ENCODE measurements around the gene LRRC4C. TPM values are rescaled to one million over a fixed set of nuclear protein-coding genes. Genes with fewer than 3 reads are reported as not detected.

The LRRC4C gene
- total and polyA plus RNA-seq, 2 experiments from 2014 or later: 0.35 to 1.1 TPM

DNA sequence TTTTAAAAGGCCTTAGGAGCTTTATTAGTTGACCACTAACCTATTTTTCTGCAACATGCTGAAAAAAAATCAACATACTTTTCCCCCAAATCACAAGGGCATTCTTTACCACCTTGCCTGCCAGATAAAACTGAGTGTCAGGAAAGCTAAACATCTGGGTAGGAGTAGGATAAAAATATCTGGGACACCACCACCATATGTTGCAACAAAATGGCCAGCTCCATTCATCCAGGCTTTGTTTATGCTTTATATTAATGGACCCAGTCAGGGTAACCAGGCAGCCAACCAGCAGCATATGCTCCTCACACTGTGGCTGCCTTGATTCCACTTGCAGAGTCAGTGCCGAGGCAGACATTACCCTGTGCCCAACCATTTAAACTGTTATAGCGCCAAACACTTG lies 1024.5 kb downstream of the LRRC4C start (continued):
- TF ChIP-seq, protein P1, sequence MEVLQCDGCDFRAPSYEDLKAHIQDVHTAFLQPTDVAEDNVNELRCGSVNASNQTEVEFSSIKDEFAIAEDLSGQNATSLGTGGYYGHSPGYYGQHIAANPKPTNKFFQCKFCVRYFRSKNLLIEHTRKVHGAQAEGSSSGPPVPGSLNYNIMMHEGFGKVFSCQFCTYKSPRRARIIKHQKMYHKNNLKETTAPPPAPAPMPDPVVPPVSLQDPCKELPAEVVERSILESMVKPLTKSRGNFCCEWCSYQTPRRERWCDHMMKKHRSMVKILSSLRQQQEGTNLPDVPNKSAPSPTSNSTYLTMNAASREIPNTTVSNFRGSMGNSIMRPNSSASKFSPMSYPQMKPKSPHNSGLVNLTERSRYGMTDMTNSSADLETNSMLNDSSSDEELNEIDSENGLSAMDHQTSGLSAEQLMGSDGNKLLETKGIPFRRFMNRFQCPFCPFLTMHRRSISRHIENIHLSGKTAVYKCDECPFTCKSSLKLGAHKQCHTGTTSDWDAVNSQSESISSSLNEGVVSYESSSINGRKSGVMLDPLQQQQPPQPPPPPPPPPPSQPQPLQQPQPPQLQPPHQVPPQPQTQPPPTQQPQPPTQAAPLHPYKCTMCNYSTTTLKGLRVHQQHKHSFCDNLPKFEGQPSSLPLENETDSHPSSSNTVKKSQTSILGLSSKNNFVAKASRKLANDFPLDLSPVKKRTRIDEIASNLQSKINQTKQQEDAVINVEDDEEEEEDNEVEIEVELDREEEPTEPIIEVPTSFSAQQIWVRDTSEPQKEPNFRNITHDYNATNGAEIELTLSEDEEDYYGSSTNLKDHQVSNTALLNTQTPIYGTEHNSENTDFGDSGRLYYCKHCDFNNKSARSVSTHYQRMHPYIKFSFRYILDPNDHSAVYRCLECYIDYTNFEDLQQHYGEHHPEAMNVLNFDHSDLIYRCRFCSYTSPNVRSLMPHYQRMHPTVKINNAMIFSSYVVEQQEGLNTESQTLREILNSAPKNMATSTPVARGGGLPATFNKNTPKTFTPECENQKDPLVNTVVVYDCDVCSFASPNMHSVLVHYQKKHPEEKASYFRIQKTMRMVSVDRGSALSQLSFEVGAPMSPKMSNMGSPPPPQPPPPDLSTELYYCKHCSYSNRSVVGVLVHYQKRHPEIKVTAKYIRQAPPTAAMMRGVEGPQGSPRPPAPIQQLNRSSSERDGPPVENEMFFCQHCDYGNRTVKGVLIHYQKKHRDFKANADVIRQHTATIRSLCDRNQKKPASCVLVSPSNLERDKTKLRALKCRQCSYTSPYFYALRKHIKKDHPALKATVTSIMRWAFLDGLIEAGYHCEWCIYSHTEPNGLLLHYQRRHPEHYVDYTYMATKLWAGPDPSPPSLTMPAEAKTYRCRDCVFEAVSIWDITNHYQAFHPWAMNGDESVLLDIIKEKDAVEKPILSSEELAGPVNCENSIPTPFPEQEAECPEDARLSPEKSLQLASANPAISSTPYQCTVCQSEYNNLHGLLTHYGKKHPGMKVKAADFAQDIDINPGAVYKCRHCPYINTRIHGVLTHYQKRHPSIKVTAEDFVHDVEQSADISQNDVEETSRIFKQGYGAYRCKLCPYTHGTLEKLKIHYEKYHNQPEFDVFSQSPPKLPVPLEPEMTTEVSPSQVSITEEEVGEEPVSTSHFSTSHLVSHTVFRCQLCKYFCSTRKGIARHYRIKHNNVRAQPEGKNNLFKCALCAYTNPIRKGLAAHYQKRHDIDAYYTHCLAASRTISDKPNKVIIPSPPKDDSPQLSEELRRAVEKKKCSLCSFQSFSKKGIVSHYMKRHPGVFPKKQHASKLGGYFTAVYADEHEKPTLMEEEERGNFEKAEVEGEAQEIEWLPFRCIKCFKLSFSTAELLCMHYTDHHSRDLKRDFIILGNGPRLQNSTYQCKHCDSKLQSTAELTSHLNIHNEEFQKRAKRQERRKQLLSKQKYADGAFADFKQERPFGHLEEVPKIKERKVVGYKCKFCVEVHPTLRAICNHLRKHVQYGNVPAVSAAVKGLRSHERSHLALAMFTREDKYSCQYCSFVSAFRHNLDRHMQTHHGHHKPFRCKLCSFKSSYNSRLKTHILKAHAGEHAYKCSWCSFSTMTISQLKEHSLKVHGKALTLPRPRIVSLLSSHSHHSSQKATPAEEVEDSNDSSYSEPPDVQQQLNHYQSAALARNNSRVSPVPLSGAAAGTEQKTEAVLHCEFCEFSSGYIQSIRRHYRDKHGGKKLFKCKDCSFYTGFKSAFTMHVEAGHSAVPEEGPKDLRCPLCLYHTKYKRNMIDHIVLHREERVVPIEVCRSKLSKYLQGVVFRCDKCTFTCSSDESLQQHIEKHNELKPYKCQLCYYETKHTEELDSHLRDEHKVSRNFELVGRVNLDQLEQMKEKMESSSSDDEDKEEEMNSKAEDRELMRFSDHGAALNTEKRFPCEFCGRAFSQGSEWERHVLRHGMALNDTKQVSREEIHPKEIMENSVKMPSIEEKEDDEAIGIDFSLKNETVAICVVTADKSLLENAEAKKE (CRISPR knock-in tag; IDR thresholded peaks at IDR 0.05): no peak
- no peak for TF ChIP-seq JUNB (IDR thresholded peaks at IDR 0.05; ENCODE audit: unreplicated experiment)
- TF ChIP-seq, protein P2, sequence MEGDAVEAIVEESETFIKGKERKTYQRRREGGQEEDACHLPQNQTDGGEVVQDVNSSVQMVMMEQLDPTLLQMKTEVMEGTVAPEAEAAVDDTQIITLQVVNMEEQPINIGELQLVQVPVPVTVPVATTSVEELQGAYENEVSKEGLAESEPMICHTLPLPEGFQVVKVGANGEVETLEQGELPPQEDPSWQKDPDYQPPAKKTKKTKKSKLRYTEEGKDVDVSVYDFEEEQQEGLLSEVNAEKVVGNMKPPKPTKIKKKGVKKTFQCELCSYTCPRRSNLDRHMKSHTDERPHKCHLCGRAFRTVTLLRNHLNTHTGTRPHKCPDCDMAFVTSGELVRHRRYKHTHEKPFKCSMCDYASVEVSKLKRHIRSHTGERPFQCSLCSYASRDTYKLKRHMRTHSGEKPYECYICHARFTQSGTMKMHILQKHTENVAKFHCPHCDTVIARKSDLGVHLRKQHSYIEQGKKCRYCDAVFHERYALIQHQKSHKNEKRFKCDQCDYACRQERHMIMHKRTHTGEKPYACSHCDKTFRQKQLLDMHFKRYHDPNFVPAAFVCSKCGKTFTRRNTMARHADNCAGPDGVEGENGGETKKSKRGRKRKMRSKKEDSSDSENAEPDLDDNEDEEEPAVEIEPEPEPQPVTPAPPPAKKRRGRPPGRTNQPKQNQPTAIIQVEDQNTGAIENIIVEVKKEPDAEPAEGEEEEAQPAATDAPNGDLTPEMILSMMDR (conservative IDR thresholded peaks at IDR 0.05; ENCODE audit: low read depth in 2 of 2): no peak
- TF ChIP-seq ZNF331 (CRISPR knock-in tag; IDR thresholded peaks at IDR 0.05; ENCODE audit: low read depth): no peak
- no peak for TF ChIP-seq POLR2AphosphoS5 (IDR thresholded peaks at IDR 0.05; ENCODE audit: low read depth)
- TF ChIP-seq ZNF114 (CRISPR knock-in tag; IDR thresholded peaks at IDR 0.05): no peak
- TF ChIP-seq NANOG (IDR thresholded peaks at IDR 0.05; ENCODE audit: borderline replicate concordance): no peak
- no peak for TF ChIP-seq EZH2phosphoT487 (IDR thresholded peaks at IDR 0.05; ENCODE audit: unreplicated experiment)
- TF ChIP-seq, protein P3, sequence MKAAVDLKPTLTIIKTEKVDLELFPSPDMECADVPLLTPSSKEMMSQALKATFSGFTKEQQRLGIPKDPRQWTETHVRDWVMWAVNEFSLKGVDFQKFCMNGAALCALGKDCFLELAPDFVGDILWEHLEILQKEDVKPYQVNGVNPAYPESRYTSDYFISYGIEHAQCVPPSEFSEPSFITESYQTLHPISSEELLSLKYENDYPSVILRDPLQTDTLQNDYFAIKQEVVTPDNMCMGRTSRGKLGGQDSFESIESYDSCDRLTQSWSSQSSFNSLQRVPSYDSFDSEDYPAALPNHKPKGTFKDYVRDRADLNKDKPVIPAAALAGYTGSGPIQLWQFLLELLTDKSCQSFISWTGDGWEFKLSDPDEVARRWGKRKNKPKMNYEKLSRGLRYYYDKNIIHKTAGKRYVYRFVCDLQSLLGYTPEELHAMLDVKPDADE (IDR thresholded peaks at IDR 0.05): no peak

Data from GM23338 (cell line).